Stimulated activated CD4-positive, alpha-beta T cell treated with anti-CD3 and anti-CD28 coated beads, Interleukin-2, amount 100 ng/mL, for 4 hours (primary cell): ENCODE data around the gene ATXN7L1.

Experiments used
- DNase-seq: peaks from one replicate; pipeline ENCODE4 v3.0.0-alpha.2; 2020; ENCODE audit warnings: low read depth

Gene ATXN7L1

DNA sequence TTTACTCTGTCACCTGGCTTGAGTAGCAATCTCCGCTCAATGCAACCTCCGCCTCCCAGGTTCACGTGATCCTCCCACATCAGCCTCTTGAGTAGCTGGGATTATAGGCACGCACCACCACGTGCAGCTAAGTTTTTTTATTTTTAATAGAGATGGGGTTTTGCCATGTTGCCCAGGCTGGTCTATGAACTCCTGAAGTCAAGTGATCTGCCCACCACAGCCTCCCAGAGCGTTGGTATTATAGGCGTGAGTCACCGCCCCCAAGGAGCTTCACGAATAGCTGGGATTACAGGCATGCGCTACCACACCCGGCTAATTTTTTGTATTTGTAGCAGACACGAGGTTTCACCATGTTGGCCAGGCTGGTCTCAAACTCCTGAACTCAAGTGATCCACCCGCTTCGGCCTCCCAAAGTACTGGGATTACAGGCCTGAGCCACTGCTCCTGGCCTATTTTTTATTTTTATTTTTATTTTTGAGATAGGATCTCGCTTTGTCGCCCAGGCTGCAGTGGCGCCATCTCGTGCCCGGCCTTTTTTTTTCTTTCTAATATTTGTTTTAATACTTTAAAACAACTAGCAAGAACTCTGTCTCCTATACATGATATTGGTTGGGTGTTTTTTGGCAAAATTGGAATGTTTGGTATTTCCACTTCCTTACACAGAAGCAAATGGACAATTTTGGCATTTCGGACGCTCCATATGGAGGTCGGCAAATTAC lies 296.2 kb downstream of the ATXN7L1 start:
- no peak for DNase-seq

DNA sequence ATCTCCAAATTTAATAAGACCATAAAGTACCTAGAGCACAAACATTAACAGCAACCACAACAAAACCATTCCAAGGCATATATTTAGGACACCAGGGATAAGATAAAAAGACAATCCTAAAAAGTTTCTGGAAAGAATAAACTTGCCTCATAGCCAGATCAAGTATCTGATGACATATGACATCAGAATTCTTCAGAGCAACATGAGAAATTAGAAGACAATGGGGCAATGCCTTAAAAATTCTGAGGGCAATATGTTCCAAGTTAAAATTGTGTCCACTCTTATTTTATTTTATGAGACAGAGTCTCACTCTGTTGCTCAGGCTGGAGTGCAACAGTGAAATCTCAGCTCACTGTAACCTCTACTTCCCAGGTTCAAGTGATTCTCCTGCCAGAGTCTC lies 297.9 kb downstream of the ATXN7L1 start:
- DNase-seq = no peak

DNA sequence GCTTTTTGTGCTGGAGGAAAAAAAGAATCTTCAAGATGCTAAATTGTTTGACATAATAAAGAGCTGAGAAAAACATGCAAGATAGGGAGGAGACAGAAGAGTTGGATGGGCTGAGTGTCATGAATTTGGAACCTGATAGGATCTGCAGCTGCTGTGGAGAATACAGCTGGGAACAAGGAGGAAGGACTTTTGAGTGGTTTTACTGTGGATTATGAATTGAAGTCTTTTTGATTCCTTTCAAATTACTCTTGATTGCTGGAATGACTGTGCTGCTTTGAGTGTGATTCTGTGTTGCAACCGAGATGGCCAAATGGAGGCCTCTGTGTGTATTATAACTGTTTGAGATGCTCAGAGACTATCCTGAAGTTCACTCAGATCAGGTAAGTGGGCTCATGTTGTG lies 299.1 kb downstream of the ATXN7L1 start:
- DNase-seq = no peak

DNA sequence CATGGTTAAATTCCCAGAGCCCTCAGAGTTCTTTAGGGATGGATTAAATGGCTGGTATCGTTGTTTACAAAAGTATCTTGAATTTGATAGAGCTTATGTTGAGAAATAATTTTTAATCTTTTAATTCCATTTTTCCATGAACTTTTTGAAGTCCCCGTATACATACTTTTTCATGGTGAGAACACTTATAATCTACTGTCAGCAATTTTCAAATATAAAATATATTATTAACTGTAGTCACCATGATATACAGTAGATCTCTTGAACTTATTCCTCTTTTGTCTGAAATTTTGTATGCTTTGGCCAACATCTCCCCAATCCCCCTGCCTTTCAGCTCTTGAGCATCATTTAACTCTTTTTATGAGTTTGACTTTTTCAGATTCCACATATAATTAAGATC lies 304.5 kb downstream of the ATXN7L1 start:
- no peak for DNase-seq

DNA sequence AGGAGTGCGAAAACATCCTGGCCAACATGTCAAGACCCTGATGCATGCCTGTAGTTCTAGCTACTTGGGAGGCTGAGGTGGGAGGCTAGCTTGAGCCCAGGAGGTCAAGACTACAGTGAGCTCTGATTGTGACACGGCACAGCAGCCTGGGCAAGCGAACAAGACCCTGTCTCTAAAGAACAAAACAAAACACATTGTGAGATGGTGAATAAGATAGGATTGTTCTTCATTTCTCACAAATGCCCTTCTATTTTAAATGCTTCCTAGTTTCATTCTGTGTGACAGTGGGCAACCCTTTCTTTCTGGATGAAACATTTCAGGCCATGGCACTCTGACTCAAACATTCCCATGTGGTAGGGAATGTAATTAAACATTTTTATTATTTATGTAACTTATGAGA lies 308.6 kb downstream of the ATXN7L1 start:
- no peak for DNase-seq

- no peak for DNase-seq
These were observed 309.4 kb downstream of the ATXN7L1 start for GRCh38 chr7:105567024-105567423.

- DNase-seq = no peak
These were observed 311.2 kb downstream of the ATXN7L1 start for GRCh38 chr7:105565190-105565589.

- no peak for DNase-seq
These were observed 316.5 kb downstream of the ATXN7L1 start for GRCh38 chr7:105559926-105560325.
